PC-3 (cell line): ENCODE data around the gene SCN8A. TPM values are rescaled to one million over a fixed set of nuclear protein-coding genes. Genes with fewer than 3 reads are reported as not detected.

Experiments used
- ATAC-seq: fragments of 200-7000 bp; cut with Tn5 transposase; 2 replicates; pipeline ENCODE4 v1.9.1; 2020; ENCODE audit warnings: mild to moderate bottlenecking, moderate library complexity
- BruUV-seq: library from RNA; stranded (reverse); fragments of 400-500 nt; replicated peaks from 2 replicates; lab custom pipeline; 2021; lab: Mats Ljungman, UMichigan
- CTCF ChIA-PET: fragments of 300-600 bp; sonication (Branson Sonifier 250); formaldehyde crosslinking; loops from one replicate; lab custom pipeline; 2022; ENCODE audit warnings: antibody characterized with exemption; lab: Charles Lee
- POLR2A ChIA-PET: fragments of 300-600 bp; sonication (Branson Sonifier 250); formaldehyde crosslinking; loops from one replicate; lab custom pipeline; 2022; ENCODE audit warnings: antibody characterized with exemption; ENCODE audit not compliant: unreplicated experiment; lab: Charles Lee
- DNase-seq: peaks from one replicate; pipeline ENCODE4 v3.0.0-alpha.2; 2015
- H2AFZ ChIP-seq: fragments of 300-600 bp; sonication (generic); 2 replicates; pipeline ENCODE4 v1.6.0; 2016; ENCODE audit warnings: antibody characterized with exemption, low read length
- H3F3A ChIP-seq: fragments of 300-600 bp; sonication (generic); one replicate; pipeline ENCODE4 v1.6.0; 2017; ENCODE audit warnings: antibody characterized with exemption, low read length, control low read depth, mild to moderate bottlenecking; ENCODE audit not compliant: unreplicated experiment
- H3K27ac ChIP-seq: fragments of 300-600 bp; sonication (generic); 2 replicates; pipeline ENCODE4 v1.5.1; 2016; ENCODE audit warnings: mild to moderate bottlenecking, low read length
- H3K27me3 ChIP-seq: fragments of 300-600 bp; sonication (generic); 2 replicates; pipeline ENCODE4 v1.6.1; 2016; ENCODE audit warnings: low read length, mixed read lengths
- H3K36me3 ChIP-seq: fragments of 300-600 bp; sonication (generic); 2 replicates; pipeline ENCODE4 v1.6.1; 2016; ENCODE audit warnings: low read depth, mixed run types, low read length, mixed read lengths
- H3K4me1 ChIP-seq: fragments of 300-600 bp; sonication (generic); 2 replicates; pipeline ENCODE4 v1.5.1; 2016; ENCODE audit warnings: low read length; ENCODE audit not compliant: insufficient read depth
- H3K4me2 ChIP-seq: fragments of 300-600 bp; sonication (generic); 2 replicates; pipeline ENCODE4 v1.6.0; 2016; ENCODE audit warnings: low read length
- H3K4me3 ChIP-seq: fragments of 300-600 bp; sonication (generic); 2 replicates; pipeline ENCODE4 v1.5.1; 2016; ENCODE audit warnings: mild to moderate bottlenecking, low read length, mixed read lengths
- H3K79me2 ChIP-seq: fragments of 300-600 bp; sonication (generic); 2 replicates; pipeline ENCODE4 v1.6.1; 2017; ENCODE audit warnings: low read length, mixed read lengths
- H3K9ac ChIP-seq: fragments of 300-600 bp; sonication (generic); 2 replicates; pipeline ENCODE4 v1.6.0; 2016; ENCODE audit warnings: mild to moderate bottlenecking, low read length
- H3K9me2 ChIP-seq: fragments of 300-600 bp; sonication (generic); replicated peaks from 2 replicates; pipeline ENCODE4 v1.6.1; 2016; ENCODE audit warnings: mixed run types, low read length, mixed read lengths
- H3K9me3 ChIP-seq: fragments of 300-600 bp; sonication (generic); 2 replicates; pipeline ENCODE4 v1.6.1; 2016; ENCODE audit warnings: low read length, mixed read lengths
- H4K20me1 ChIP-seq: fragments of 300-600 bp; sonication (generic); 2 replicates; pipeline ENCODE4 v1.6.1; 2016; ENCODE audit warnings: low read length, mixed read lengths
- EZH2 ChIP-seq: fragments of 300-600 bp; sonication (generic); IDR thresholded peaks from one replicate; pipeline ENCODE4 v1.6.1; 2017; ENCODE audit warnings: antibody characterized with exemption, mild to moderate bottlenecking, low read length; ENCODE audit not compliant: unreplicated experiment
- EZH2phosphoT487 ChIP-seq: fragments of 300-600 bp; sonication (generic); IDR thresholded peaks from 2 replicates; pipeline ENCODE4 v1.6.1; 2018; ENCODE audit warnings: mild to moderate bottlenecking, antibody characterized with exemption, low read length, borderline replicate concordance
- intact Hi-C: fragments of 100-400 bp; cut with micrococcal nuclease; formaldehyde crosslinking; loops from 2 replicates; pipeline ENCODE4 v1.9.0; 2023
- total RNA-seq: library from RNA; depleted of rRNA; stranded (reverse); fragments of >200 nt; gene quantifications from 2 replicates; pipeline ENCODE4 v1.2.3, GENCODE V29; 2014
- TF ChIP-seq, protein P1 (sequence below): fragments of 300-600 bp; sonication (generic); conservative IDR thresholded peaks from 2 replicates; pipeline ENCODE4 v1.5.1; 2017; ENCODE audit warnings: antibody characterized with exemption, low read depth, mild to moderate bottlenecking, low read length

SCN8A gene
- total RNA-seq, 1 experiment from 2014 or later, result 12.7 TPM

DNA sequence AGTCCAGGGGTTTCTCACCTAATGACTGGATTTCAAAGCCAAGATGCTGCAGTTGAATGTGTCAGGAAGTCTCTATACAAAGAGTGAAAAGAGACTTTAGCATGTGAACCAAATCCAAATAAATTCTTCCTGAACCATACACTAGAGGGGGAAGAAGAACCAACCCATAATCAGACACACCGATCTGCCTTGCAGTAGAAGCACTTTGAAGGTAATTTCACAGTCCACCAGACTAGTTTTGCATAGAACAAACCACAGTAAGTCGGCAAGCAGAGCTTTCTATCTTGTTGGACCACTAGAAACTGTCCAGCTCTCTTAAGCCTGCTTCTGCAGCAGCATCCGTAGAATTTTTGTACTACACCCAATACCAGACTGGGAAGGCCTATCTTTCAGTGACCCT, 218.2 kb downstream of the SCN8A start:
- no peak for TF ChIP-seq EZH2
- TF ChIP-seq, protein P1, sequence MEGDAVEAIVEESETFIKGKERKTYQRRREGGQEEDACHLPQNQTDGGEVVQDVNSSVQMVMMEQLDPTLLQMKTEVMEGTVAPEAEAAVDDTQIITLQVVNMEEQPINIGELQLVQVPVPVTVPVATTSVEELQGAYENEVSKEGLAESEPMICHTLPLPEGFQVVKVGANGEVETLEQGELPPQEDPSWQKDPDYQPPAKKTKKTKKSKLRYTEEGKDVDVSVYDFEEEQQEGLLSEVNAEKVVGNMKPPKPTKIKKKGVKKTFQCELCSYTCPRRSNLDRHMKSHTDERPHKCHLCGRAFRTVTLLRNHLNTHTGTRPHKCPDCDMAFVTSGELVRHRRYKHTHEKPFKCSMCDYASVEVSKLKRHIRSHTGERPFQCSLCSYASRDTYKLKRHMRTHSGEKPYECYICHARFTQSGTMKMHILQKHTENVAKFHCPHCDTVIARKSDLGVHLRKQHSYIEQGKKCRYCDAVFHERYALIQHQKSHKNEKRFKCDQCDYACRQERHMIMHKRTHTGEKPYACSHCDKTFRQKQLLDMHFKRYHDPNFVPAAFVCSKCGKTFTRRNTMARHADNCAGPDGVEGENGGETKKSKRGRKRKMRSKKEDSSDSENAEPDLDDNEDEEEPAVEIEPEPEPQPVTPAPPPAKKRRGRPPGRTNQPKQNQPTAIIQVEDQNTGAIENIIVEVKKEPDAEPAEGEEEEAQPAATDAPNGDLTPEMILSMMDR, result no peak
- no peak for TF ChIP-seq EZH2phosphoT487
- ATAC-seq (no peak), DNase-seq (no peak)
- ChIA-PET CTCF (no interaction called here), POLR2A (no interaction called here)
- intact Hi-C loops, result no loop called here
- H3K9me3 ChIP-seq, result no peaks in the 10 kb centered on the region
- no peaks in the 10 kb centered on the region for H3F3A ChIP-seq
- H3K27ac ChIP-seq, result no peak overlapping the region
- no peak overlapping the region for H3K9ac ChIP-seq
- H2AFZ ChIP-seq, result no peak overlapping the region
- H3K4me3 ChIP-seq, result no peak overlapping the region
- 0 out of 2 replicates have a peak, but pooled peaks cover 3% of the 10 kb centered on the region for H3K36me3 ChIP-seq
- no peaks in the 10 kb centered on the region for H3K79me2 ChIP-seq
- no peaks in the 10 kb centered on the region for H3K27me3 ChIP-seq
- H3K4me1 ChIP-seq, result no peaks in the 10 kb centered on the region
- H4K20me1 ChIP-seq, result no peaks in the 10 kb centered on the region
- H3K9me2 ChIP-seq, result no peaks in the 10 kb centered on the region
- no TSS peak for BruUV-seq
- H3K4me2 ChIP-seq, result no peak overlapping the region

DNA sequence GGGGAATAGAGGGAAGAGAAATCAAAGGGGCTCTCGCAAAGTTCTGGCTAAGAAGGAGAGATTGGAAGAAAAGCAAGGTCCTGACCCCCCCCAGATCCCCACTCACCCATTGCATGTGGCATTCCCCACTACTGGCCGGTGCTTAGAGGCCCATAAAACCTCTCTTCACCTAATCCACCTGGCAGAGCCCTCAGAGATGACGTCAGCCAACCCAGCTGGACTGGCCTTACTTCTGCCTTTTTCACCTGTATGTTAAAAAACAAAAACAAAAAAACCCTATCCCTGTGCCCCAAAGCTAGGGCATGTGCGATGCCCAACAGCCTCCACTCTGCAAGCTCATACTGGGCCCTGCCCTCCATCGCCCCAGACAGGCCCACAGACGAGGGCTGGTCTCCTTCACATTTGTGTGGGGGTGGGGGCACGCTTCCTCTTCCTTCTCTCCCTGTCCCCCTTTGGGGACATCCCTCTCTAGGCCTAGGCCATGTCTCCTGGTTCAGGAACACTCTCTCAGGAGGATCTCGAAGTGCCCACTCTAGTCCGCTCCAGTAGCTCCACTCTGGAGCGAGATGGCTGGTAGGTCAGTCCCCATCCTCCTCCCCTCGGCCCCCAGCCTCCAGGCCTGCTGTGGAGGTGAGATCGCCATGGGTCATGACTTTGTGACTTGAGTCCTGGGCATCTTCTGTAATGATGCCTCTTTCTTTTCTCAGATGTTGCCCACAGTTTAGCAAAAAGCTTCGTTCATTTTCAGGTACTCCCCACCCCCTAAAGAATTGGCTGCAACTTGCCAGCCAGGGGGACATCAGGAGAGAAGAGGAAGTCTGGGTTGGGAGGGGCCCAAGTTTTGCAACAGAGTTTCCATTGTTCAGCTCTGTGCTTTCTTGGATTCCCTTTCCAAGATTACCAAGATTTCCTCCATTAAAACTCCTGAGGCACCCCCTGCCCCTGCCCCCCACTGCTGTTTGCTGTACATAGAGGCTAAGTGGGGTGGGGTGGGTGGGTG, 220.5 kb downstream of the SCN8A start:
- no TSS peak for BruUV-seq
- intact Hi-C loops, result no loop called here
- no peak overlapping the region for H2AFZ ChIP-seq
- no peak overlapping the region for H3K9ac ChIP-seq
- ChIA-PET POLR2A (no interaction called here), CTCF (interaction anchor here (0.6 kb wide), 1 partner anchor 222 kb away, joined by 4 read pairs; no protein-coding TSS in a partner anchor)
- H3K4me2 ChIP-seq, result no peak overlapping the region
- no peak overlapping the region for H3K4me3 ChIP-seq
- no peaks in the 10 kb centered on the region for H3K27me3 ChIP-seq
- 0 out of 2 replicates have a peak, but pooled peaks cover 3% of the 10 kb centered on the region for H3K36me3 ChIP-seq
- no peaks in the 10 kb centered on the region for H4K20me1 ChIP-seq
- no peaks in the 10 kb centered on the region for H3K9me3 ChIP-seq
- H3K27ac ChIP-seq, result no peak overlapping the region
- peak; percentile 8 for DNase-seq
- no peaks in the 10 kb centered on the region for H3K79me2 ChIP-seq
- H3F3A ChIP-seq, result no peaks in the 10 kb centered on the region
- H3K4me1 ChIP-seq, result peaks cover 7% of the 10 kb centered on the region; the same call in 1 of the 2 replicates
- TF ChIP-seq EZH2phosphoT487, result no peak
- no peak for TF ChIP-seq EZH2
- TF ChIP-seq, protein P1, result no peak
- no peak for ATAC-seq
- H3K9me2 ChIP-seq, result no peaks in the 10 kb centered on the region

DNA sequence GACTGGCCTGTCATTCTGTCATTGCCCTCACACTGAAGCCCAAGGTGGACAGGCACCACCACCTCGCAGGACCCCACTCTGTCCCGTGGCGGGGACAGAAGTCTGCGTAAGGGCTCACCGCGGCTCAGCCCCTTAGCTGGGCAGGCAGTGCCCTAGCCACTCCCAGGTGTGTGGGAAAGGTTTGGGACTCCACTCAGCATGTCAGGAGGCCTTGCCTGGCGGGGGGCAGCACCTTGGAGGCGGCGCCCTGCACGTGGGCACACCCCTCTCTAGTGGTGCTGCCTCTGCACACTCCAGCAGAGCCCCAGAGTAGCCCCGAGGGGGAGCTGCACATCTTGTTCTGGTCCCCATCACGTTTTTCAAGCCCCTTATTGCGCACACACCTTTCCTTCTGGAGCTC, 221.8 kb downstream of the SCN8A start:
- H3K27ac ChIP-seq, result no peak overlapping the region
- peaks cover 7% of the 10 kb centered on the region; the same call in 1 of the 2 replicates for H3K4me1 ChIP-seq
- no peaks in the 10 kb centered on the region for H3K79me2 ChIP-seq
- H4K20me1 ChIP-seq, result no peaks in the 10 kb centered on the region
- no peak for DNase-seq
- H3K9me2 ChIP-seq, result no peaks in the 10 kb centered on the region
- H2AFZ ChIP-seq, result no peak overlapping the region
- BruUV-seq, result no TSS peak
- H3K9me3 ChIP-seq, result no peaks in the 10 kb centered on the region
- ChIA-PET CTCF (no interaction called here), POLR2A (interaction anchor here (0.5 kb wide), 1 partner anchor 761 kb away, joined by 3 read pairs; no protein-coding TSS in a partner anchor)
- intact Hi-C loops, result no loop called here
- H3K4me3 ChIP-seq, result no peak overlapping the region
- no peaks in the 10 kb centered on the region for H3K36me3 ChIP-seq
- no peaks in the 10 kb centered on the region for H3F3A ChIP-seq
- ATAC-seq, result no peak
- H3K27me3 ChIP-seq, result no peaks in the 10 kb centered on the region
- TF ChIP-seq EZH2phosphoT487, result no peak
- TF ChIP-seq, protein P1, result no peak
- no peak for TF ChIP-seq EZH2
- H3K4me2 ChIP-seq, result no peak overlapping the region
- H3K9ac ChIP-seq, result no peak overlapping the region
